Measurements from ENCODE around the gene WFS1. TPM values are rescaled to one million over a fixed set of nuclear protein-coding genes. Genes with fewer than 3 reads are reported as not detected.

WFS1 gene
- total and polyA plus RNA-seq, 2 of the 8 experiments (the other 6 are each of a cell fraction or from before 2014, with no cell fraction given), result 29.1 to 43.1 TPM

- TF ChIP-seq CHD7 (IDR thresholded peaks at IDR 0.05; ENCODE audit: insufficient replicate concordance, low read length) (no peak), GABPA (IDR thresholded peaks at IDR 0.05; ENCODE audit: borderline replicate concordance, insufficient read depth, low read length) (no peak), KDM5A (IDR thresholded peaks at IDR 0.05; ENCODE audit: low read length) (no peak), POU5F1 (IDR thresholded peaks at IDR 0.05; ENCODE audit: low read depth, low read length) (no peak), POLR2A (IDR thresholded peaks at IDR 0.05; ENCODE audit: control extremely low read depth in 1 of 2, low read depth in 2 of 2, low read length in 2 of 2) (no peak), EGR1 (IDR thresholded peaks at IDR 0.05; ENCODE audit: borderline replicate concordance, low read depth, low read length) (no peak)
Observed at GRCh38 chr4:6324461-6324998, 54.9 kb downstream of the WFS1 start (continued).
